Fibroblast of mammary gland (primary cell): Measurements from ENCODE around the gene SMIM34.
"Not testable (repeated sequence)": the region's sequence is repeated elsewhere in the genome, so short reads cannot be mapped to it uniquely, and the experiment has no call there.

Experiments
- DNase-seq: peaks from one replicate; pipeline ENCODE4 v3.0.0-alpha.2; 2010; ENCODE audit warnings: low read depth
- H3K4me3 ChIP-seq: 2 replicates; pipeline ENCODE4 v1.5.1; 2011; ENCODE audit warnings: low read depth, mild to moderate bottlenecking, low read length, moderate library complexity; ENCODE audit not compliant: control insufficient read depth
- TF ChIP-seq, protein P1 (sequence below): conservative IDR thresholded peaks from 2 replicates; pipeline ENCODE4 v1.5.1; 2011; ENCODE audit warnings: low read depth, low read length, inconsistent platforms; ENCODE audit not compliant: control insufficient read depth, insufficient read depth

Gene SMIM34

DNA sequence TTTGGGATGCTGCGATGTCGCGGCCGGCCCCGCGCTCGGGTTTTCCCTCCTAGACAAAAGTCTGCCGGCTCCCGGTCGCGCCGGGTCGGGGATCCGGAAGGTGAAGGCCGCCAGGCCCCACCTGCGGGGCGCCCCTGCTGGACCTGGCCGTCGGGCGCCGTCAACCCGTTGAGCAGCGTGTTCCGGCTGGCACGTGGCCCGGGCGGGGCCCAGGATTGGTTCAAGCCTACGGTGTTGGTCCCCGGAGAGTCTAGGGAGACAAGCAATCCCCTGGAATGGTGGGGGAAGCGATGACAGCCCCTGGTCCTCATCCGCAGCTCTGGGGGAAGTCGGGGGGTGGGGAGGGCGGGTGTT lies 48.2 kb downstream of the SMIM34 start:
- DNase-seq, H3K4me3 ChIP-seq: not testable (repeated sequence)

DNA sequence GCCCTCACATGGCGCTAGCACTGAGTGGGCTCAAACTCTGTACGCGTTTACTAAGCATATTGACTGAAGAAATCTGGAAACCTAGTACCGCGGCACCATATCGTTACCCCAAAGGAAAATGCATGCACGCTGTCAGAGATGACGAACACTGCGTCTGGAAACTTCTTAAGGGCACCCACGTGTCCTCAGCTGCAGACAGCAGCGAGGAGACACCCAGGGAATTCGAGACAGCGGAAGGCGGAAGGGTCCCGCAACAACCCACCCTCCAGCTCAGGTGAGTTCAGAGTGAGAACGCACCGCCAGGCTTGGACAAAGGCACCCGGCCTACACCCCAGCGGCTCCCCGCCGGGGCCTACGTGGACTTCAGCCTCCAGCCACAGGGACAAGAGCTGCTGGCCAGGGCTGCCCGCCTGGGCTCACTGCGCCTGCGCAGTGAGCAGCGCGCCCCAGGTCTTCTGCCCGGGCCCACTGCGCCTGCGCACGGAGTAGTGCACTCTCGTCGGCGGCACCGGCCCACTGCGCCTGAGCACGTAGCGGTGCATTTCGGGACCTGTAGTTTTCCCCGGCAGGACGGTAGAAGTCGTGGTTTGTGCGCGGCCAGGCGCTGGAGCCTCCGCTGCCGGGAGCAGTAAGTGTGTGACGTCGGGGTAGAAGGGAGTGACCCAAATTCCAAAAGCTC lies 48.7 kb downstream of the SMIM34 start, which contains the start of gene SMIM11:
Gene SMIM11 (plus strand): TSS at position 568 of the 679 bp plus-strand sequence. CDS start 3,998 bp downstream, outside the sequence.
- DNase-seq, H3K4me3 ChIP-seq: not testable (repeated sequence)

DNA sequence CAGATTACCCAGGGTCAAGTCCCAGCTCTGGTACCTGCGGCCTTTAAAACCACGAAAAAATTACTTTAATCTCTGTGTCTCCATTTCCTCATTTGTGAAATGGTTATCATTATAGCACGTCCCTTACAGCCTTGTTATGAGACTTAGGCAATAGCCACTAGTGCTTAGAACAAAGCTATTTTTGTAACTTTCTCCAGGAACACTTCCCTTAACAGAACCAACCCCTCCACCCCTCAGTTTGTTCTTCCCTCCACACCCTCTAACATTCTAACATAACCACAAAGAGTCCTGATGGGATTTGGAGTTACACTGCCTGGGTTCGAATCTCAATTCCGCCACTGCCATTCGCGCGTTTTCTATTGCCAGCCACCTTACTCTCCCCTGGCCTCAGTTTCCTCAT lies 49.3 kb downstream of the SMIM34 start:
- H3K4me3 ChIP-seq, DNase-seq: not testable (repeated sequence)

DNA sequence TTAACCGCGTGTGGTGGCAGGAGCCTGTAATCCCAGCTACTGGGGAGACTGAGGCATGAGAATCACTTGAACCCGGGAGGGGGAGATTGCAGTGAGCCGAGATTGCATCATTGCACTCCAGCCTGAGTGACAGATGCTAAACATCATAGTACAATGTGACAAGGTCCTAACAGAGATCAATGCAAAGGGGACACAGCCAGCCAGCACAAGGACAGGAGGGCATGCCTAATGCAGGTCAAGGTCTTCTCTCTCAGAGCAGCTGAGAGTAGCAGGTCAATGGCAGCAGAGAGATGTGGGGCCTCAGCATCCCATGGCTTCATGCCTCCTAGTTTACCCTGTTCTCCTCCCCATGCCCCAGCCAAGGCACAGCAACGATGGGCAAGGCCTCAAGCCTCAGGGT lies 51.4 kb downstream of the SMIM34 start:
- no peak overlapping the region for H3K4me3 ChIP-seq
- DNase-seq, result no peak
- TF ChIP-seq, protein P1, sequence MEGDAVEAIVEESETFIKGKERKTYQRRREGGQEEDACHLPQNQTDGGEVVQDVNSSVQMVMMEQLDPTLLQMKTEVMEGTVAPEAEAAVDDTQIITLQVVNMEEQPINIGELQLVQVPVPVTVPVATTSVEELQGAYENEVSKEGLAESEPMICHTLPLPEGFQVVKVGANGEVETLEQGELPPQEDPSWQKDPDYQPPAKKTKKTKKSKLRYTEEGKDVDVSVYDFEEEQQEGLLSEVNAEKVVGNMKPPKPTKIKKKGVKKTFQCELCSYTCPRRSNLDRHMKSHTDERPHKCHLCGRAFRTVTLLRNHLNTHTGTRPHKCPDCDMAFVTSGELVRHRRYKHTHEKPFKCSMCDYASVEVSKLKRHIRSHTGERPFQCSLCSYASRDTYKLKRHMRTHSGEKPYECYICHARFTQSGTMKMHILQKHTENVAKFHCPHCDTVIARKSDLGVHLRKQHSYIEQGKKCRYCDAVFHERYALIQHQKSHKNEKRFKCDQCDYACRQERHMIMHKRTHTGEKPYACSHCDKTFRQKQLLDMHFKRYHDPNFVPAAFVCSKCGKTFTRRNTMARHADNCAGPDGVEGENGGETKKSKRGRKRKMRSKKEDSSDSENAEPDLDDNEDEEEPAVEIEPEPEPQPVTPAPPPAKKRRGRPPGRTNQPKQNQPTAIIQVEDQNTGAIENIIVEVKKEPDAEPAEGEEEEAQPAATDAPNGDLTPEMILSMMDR, result no peak

DNA sequence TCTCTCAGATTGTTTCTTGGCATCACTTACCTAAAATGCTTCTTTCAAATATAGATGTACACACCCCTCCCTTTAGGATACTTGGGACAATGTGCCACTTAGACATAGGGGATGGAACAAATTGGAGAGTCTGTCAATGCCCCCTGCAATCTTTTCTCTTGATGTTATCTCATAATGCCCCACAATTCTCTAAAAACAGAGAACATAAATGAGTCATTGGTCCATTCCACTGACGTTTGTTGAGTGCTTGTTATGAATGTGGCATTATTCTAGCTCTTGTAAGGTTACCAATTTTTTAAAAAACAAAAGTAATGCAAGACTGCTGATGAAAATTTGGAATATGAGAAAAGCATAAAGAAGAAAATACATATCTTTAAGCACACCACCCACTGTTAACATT lies 54.0 kb downstream of the SMIM34 start:
- no peak for DNase-seq
- H3K4me3 ChIP-seq, result no peak overlapping the region
- TF ChIP-seq, protein P1, result no peak
